Neural cell (in vitro differentiated cells): ENCODE measurements around the gene BMS1. TPM values are rescaled to one million over a fixed set of nuclear protein-coding genes. Genes with fewer than 3 reads are reported as not detected.

Source experiments
- H2AFZ ChIP-seq: fragments of 200-600, 300-800 bp; sonication (generic), shearing (Covaris generic); 2 replicates; pipeline ENCODE4 v1.6.0; 2014; ENCODE audit warnings: low read depth, mild to moderate bottlenecking, antibody characterized with exemption, low read length, moderate library complexity
- H3F3A ChIP-seq: fragments of 200-600 bp; shearing (Covaris generic); 2 replicates; pipeline ENCODE4 v1.6.1; 2016; ENCODE audit warnings: mild to moderate bottlenecking, moderate library complexity, mixed read lengths, antibody characterized with exemption, low read length; ENCODE audit not compliant: insufficient read depth, poor library complexity, severe bottlenecking
- H3K27ac ChIP-seq: fragments of 200-600, 300-800 bp; sonication (generic), shearing (Covaris generic); 2 replicates; pipeline ENCODE4 v1.5.1; 2014; ENCODE audit warnings: mild to moderate bottlenecking, low read length, moderate library complexity
- H3K27me3 ChIP-seq: fragments of 300-800, 200-600 bp; sonication (generic), shearing (Covaris generic); 2 replicates; pipeline ENCODE4 v1.6.0; 2014; ENCODE audit warnings: mild to moderate bottlenecking, low read depth, low read length, moderate library complexity; ENCODE audit not compliant: insufficient read depth
- H3K36me3 ChIP-seq: fragments of 300-800, 200-600 bp; sonication (generic), shearing (Covaris generic); 2 replicates; pipeline ENCODE4 v1.5.1; 2014; ENCODE audit warnings: mild to moderate bottlenecking, antibody characterized with exemption, low read length, moderate library complexity; ENCODE audit not compliant: insufficient read depth
- H3K4me2 ChIP-seq: fragments of 300-800, 200-600 bp; sonication (generic), shearing (Covaris generic); 2 replicates; pipeline ENCODE4 v1.6.0; 2014; ENCODE audit warnings: mild to moderate bottlenecking, low read length
- H3K4me3 ChIP-seq: fragments of 300-800, 200-600 bp; sonication (generic), shearing (Covaris generic); 2 replicates; pipeline ENCODE4 v1.5.1; 2014; ENCODE audit warnings: mild to moderate bottlenecking, low read length, moderate library complexity
- H3K79me2 ChIP-seq: fragments of 200-600 bp; shearing (Covaris generic); replicated peaks from 2 replicates; pipeline ENCODE4 v1.6.0; 2014; ENCODE audit warnings: mild to moderate bottlenecking, low read length, moderate library complexity; ENCODE audit not compliant: insufficient read depth
- H3K9ac ChIP-seq: fragments of 300-800, 200-600 bp; sonication (generic), shearing (Covaris generic); 2 replicates; pipeline ENCODE4 v1.6.1; 2016; ENCODE audit warnings: mild to moderate bottlenecking, low read length, mixed read lengths
- H3K9me2 ChIP-seq: fragments of 200-600 bp; shearing (Covaris generic); 2 replicates; pipeline ENCODE4 v1.6.1; 2016; ENCODE audit warnings: mild to moderate bottlenecking, low read length, mixed read lengths; ENCODE audit not compliant: insufficient read depth
- H3K9me3 ChIP-seq: fragments of 200-600, 300-800 bp; sonication (generic), shearing (Covaris generic); 2 replicates; pipeline ENCODE4 v1.6.1; 2016; ENCODE audit warnings: mild to moderate bottlenecking, mixed run types, low read length, moderate library complexity, mixed read lengths
- H4K20me1 ChIP-seq: fragments of 200-600 bp; shearing (Covaris generic); 2 replicates; pipeline ENCODE4 v1.6.1; 2016; ENCODE audit warnings: mild to moderate bottlenecking, mixed run types; ENCODE audit not compliant: insufficient read depth
- EP300 ChIP-seq: fragments of 450-650 bp; conservative IDR thresholded peaks from 2 replicates; pipeline ENCODE4 v1.6.1; 2014; ENCODE audit warnings: antibody characterized with exemption, mild to moderate bottlenecking, moderate library complexity; ENCODE audit not compliant: poor library complexity, severe bottlenecking
- EZH2 ChIP-seq: fragments of 200-600, 300-800 bp; shearing (Covaris generic), sonication (generic); IDR thresholded peaks from 2 replicates; pipeline ENCODE4 v1.6.1; 2014; ENCODE audit warnings: antibody characterized with exemption, low read length, borderline replicate concordance, mild to moderate bottlenecking; ENCODE audit not compliant: insufficient read depth, poor library complexity, severe bottlenecking
- MXI1 ChIP-seq: fragments of 450-650 bp; conservative IDR thresholded peaks from 2 replicates; pipeline ENCODE4 v1.6.1; 2014; ENCODE audit warnings: antibody characterized with exemption, mild to moderate bottlenecking; ENCODE audit not compliant: poor library complexity, severe bottlenecking
- POLR2AphosphoS5 ChIP-seq: IDR thresholded peaks from 2 replicates; pipeline ENCODE4 v1.6.1; 2012
- RAD21 ChIP-seq: fragments of 450-650 bp; conservative IDR thresholded peaks from 2 replicates; pipeline ENCODE4 v1.6.1; 2014; ENCODE audit warnings: antibody characterized with exemption, mild to moderate bottlenecking, moderate library complexity
- SMC3 ChIP-seq: fragments of 450-650 bp; conservative IDR thresholded peaks from 2 replicates; pipeline ENCODE4 v1.6.1; 2014; ENCODE audit warnings: antibody characterized with exemption, mild to moderate bottlenecking, moderate library complexity; ENCODE audit not compliant: poor library complexity
- TAF1 ChIP-seq: IDR thresholded peaks from 2 replicates; pipeline ENCODE4 v1.6.1; 2012; ENCODE audit warnings: low read depth
- polyA plus RNA-seq: library from polyadenylated mRNA; depleted of rRNA; stranded (reverse); fragments of >200 nt; gene quantifications from 2 replicates; pipeline ENCODE4 v1.2.3, GENCODE V29; 2014
- TF ChIP-seq, protein P1 (sequence below): IDR thresholded peaks from 2 replicates; pipeline ENCODE4 v1.6.1; 2012; ENCODE audit warnings: borderline replicate concordance
- TF ChIP-seq, protein P2 (sequence below): fragments of 450-650 bp; IDR thresholded peaks from 2 replicates; pipeline ENCODE4 v1.5.1; 2014; ENCODE audit warnings: antibody characterized with exemption, mild to moderate bottlenecking, moderate library complexity; ENCODE audit not compliant: poor library complexity, severe bottlenecking

The BMS1 gene
- polyA plus RNA-seq, 1 donor from 2014 or later: 8.5 TPM

DNA sequence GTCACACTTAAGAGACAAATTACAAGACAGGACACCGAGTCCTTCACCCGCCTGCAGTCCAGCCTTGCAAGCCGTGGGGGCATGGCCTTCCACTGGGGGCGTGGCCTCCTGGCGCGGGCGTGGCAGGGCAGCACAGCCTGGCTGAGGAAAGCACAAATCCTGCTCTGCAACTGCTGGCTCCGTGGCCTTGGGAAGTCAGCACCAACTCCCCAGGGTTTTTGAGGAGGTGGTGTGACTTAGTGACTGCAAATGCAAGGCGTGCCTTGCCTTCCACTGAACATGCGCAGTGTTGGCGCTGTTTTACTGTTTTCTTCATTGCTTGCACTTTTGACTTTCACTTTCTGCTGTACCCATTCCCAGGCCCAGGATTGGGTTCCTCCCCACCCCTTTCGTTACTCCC is 12.9 kb upstream of the BMS1 start:
- TF ChIP-seq RAD21 (no peak), MXI1 (no peak), TAF1 (no peak), EP300 (no peak), POLR2AphosphoS5 (no peak), SMC3 (no peak), EZH2 (no peak)
- TF ChIP-seq, protein P1, sequence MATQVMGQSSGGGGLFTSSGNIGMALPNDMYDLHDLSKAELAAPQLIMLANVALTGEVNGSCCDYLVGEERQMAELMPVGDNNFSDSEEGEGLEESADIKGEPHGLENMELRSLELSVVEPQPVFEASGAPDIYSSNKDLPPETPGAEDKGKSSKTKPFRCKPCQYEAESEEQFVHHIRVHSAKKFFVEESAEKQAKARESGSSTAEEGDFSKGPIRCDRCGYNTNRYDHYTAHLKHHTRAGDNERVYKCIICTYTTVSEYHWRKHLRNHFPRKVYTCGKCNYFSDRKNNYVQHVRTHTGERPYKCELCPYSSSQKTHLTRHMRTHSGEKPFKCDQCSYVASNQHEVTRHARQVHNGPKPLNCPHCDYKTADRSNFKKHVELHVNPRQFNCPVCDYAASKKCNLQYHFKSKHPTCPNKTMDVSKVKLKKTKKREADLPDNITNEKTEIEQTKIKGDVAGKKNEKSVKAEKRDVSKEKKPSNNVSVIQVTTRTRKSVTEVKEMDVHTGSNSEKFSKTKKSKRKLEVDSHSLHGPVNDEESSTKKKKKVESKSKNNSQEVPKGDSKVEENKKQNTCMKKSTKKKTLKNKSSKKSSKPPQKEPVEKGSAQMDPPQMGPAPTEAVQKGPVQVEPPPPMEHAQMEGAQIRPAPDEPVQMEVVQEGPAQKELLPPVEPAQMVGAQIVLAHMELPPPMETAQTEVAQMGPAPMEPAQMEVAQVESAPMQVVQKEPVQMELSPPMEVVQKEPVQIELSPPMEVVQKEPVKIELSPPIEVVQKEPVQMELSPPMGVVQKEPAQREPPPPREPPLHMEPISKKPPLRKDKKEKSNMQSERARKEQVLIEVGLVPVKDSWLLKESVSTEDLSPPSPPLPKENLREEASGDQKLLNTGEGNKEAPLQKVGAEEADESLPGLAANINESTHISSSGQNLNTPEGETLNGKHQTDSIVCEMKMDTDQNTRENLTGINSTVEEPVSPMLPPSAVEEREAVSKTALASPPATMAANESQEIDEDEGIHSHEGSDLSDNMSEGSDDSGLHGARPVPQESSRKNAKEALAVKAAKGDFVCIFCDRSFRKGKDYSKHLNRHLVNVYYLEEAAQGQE: no peak
- TF ChIP-seq, protein P2, sequence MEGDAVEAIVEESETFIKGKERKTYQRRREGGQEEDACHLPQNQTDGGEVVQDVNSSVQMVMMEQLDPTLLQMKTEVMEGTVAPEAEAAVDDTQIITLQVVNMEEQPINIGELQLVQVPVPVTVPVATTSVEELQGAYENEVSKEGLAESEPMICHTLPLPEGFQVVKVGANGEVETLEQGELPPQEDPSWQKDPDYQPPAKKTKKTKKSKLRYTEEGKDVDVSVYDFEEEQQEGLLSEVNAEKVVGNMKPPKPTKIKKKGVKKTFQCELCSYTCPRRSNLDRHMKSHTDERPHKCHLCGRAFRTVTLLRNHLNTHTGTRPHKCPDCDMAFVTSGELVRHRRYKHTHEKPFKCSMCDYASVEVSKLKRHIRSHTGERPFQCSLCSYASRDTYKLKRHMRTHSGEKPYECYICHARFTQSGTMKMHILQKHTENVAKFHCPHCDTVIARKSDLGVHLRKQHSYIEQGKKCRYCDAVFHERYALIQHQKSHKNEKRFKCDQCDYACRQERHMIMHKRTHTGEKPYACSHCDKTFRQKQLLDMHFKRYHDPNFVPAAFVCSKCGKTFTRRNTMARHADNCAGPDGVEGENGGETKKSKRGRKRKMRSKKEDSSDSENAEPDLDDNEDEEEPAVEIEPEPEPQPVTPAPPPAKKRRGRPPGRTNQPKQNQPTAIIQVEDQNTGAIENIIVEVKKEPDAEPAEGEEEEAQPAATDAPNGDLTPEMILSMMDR: no peak
- Histone ChIP-seq H3K79me2 (no peaks in the 10 kb centered on the region), H3K4me3 (no peak overlapping the region), H3K27ac (no peak overlapping the region), H3K9me3 (no peaks in the 10 kb centered on the region), H3F3A (no peaks in the 10 kb centered on the region), H3K27me3 (no peaks in the 10 kb centered on the region), H2AFZ (no peak overlapping the region), H4K20me1 (no peaks in the 10 kb centered on the region), H3K9ac (no peak overlapping the region), H3K9me2 (no peaks in the 10 kb centered on the region), H3K4me2 (no peak overlapping the region), H3K36me3 (no peaks in the 10 kb centered on the region)

DNA sequence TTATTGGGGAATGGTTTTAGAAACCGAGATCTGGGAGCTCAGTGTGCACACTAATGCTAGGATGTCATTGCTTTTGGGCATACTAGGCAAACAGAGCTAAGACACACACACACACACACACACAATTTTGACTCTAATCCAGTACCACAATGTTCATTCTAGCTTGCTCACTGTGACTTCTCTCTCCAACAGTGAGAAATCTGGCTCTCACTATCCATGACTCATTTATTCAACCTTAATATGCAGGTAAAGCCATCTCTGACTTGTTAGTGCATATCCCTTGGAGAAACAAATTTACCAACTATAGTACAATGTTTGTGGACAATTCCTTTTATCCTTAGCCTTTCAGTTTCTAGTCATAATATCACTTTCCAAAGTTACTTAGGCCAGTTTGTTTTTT is 5.9 kb upstream of the BMS1 start:
- no peaks in the 10 kb centered on the region for H4K20me1 ChIP-seq
- no peak overlapping the region for H3K27ac ChIP-seq
- H3K27me3 ChIP-seq: no peaks in the 10 kb centered on the region
- H3F3A ChIP-seq: no peaks in the 10 kb centered on the region
- H3K4me2 ChIP-seq: no peak overlapping the region
- H3K9me3 ChIP-seq: no peaks in the 10 kb centered on the region
- no peaks in the 10 kb centered on the region for H3K9me2 ChIP-seq
- H3K4me3 ChIP-seq: no peak overlapping the region
- no peaks in the 10 kb centered on the region for H3K36me3 ChIP-seq
- TF ChIP-seq EP300 (no peak), MXI1 (no peak), TAF1 (no peak), POLR2AphosphoS5 (no peak), RAD21 (no peak), EZH2 (no peak), SMC3 (no peak)
- TF ChIP-seq, protein P1: no peak
- TF ChIP-seq, protein P2: no peak
- H3K79me2 ChIP-seq: no peaks in the 10 kb centered on the region
- no peak overlapping the region for H3K9ac ChIP-seq
- H2AFZ ChIP-seq: no peak overlapping the region
